ENCODE data around the gene SCN4A.

SCN4A gene

DNA sequence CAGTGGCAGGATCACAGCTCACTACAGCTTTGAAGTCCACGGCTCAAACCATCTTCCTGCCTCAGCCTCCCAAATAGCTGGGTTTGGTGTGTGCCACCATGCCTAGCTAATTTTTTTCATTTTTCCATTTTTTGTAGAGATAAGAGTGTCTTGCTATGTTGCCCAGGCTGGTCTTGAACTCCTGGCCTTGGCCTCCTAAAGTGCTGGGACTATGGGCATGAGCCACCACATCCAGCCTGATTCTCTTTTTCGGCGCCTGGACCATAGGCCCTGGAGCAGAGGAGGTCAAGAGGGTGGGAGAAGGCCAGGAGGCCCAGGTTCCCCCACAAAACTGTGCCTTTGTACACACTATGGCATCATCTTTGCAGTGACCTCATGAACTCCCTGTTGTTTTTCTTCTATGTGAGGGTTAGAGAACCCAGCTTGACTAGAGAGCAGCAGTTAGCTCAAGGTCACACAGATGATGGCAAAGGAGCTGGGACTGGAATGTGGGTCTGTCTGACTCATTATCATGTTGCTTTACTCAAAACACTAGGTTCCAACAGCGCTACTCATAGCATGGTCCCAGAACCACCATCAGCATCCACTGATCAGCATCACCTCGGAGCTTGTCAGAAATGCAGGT is 16.3 kb downstream of the SCN4A start:
- no peak for DNase-seq (ENCODE audit: low read depth in 2 of 3, low spot score in 2 of 3)

DNA sequence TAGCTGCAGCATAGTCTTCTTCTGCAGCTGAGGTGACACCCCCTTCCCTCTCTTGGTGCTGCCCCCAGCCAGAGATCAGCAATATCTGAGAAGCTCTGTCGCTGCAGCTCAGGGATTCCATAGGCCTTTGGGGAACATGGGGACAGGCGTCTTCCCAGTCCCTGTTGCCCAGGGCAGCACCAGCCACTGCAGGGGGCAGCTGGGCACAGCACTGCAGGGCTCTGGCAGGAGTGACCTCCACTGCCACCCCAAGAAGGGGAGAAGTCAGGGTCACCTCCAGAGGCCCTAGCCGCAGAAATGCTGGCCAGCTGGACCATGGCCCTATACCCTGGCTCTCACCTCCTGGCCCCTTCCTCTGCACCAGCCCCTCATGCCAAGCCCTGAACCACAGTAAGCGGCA is 16.9 kb downstream of the SCN4A start:
- DNase-seq (ENCODE audit: low read depth in 2 of 3, low spot score in 2 of 3) = no peak

DNA sequence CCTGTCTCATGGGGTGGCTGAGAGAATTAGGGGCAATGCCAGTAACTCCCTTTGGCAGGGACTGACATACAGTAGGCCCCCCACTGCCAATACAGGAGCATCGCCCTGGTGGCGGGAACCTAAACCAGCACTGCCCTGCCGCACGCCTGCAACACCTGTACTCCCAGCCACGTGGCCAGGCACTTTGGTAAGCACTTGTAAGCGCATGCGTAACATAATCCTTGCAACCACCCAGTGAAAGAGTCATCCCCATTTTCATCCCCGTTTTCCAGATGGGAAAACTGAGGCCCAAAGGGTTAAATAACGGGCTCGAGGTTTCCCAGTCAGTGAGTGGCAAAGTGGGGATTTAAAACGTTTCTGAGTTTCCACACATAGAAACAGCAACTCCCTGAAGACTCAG is 17.5 kb downstream of the SCN4A start:
- DNase-seq (ENCODE audit: low read depth in 2 of 3, low spot score in 2 of 3) = no peak

DNA sequence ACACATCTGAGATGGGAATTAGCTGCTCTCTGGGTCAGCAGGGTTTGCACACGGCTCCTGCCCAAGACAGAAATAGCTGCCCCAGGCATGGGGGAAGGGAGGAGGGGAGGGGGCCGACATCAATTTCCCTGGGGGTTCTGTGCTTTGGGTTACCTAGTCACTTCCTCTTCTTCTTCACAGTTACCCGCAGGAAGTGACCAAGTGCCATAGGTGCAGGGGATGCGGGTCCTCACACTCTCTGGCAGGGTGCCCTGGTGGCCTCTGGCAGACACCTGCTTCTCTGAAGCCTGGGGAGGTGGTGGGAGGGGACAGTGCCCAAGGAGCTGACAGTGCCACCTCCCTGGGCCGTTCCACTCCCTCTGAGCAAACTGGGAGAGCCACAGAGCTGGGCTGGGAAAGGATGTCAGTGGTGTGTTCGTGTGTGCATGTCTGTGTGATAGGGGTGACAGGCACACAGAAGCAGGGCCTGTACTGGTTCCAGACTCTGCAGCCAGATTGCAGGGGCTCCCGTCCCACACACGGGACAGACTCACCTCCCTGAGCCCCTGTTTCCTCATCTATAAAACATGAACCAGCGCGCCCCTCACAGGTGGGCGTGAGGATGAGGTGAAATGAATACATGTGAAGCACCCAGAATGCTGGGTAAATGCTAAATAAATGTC is 18.2 kb downstream of the SCN4A start:
- DNase-seq (ENCODE audit: low read depth in 2 of 3, low spot score in 2 of 3) = no peak

DNA sequence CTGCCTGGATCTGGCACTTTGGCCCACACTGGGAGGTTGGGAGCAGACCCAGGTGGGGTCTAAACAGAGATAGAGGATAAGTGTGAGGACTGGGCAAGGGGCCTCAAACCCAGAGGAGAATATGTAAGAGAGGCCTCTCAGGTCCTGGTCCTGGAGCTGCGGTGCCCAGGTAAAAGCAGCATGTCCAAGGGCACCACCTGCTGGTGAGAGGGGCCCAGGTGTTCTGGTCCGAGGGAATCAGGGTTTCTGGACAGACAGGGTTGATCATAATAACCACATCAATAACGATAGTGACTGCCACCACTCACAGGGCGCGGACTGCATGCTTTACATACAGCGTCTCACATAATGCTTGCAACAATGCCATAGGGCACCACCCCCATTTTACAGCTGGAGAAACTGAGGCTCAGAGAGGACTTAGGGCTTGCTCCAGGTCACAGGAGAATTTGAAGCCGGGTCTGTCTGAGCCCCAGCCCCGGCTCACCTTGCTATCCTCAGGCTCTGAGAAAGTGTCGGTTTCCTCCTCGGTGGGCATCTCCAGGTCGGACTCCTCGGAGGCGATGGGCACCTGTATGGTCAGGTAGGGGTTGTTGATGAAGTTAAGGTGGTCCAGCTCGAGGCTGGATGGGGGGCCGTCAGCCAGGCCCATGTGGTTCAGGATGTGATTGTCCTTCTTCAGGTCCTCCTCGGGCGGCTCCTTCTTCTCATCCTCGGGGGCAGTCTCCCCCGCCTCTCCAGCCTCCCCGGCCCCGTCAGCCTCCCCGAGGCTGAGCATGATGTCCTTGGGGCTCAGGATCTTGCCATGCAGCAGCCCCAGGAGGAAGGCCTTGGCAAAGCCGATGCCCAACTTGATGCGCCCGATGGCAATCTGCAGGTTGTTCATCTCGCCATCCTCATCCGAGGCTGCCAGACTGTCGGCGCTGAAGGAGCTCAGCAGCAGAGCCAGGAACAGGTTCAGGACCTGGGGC is 21.5 kb downstream of the SCN4A start:
- DNase-seq (ENCODE audit: low read depth in 2 of 3, low spot score in 2 of 3) = no peak

DNA sequence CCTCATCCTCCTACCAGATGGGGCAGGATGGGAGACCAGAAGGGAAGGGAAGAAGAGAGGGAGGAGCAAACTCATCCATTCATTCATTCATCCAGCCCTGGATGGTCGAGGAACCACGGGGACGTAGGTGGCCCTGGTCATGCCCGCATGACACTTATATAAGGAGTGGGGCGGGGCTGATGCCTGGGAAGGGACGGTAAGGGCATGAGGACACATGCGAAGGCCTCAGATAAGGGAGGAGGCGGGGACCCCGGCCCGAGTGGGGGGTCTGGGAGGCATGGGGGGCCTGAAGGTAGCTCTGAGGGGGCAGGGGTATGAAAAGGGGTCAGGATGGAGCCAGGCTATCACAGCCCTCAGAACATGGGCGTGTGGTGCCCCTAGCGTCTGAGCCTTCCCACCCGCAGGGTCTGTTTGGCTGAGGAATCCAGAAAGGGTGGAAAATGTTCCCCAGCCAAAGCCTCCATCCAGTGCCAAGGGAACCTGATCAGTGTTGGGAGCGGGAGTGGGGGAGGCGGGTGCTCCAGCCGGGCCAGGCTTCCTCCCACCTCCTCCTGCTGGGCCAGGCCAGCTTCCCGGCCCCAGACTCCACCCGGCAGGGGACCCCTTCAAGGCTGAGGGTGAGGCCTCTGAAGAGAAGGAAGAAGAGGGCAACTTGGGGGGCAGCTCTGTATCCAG is 23.0 kb downstream of the SCN4A start:
- no peak for DNase-seq (ENCODE audit: low read depth in 2 of 3, low spot score in 2 of 3)

DNA sequence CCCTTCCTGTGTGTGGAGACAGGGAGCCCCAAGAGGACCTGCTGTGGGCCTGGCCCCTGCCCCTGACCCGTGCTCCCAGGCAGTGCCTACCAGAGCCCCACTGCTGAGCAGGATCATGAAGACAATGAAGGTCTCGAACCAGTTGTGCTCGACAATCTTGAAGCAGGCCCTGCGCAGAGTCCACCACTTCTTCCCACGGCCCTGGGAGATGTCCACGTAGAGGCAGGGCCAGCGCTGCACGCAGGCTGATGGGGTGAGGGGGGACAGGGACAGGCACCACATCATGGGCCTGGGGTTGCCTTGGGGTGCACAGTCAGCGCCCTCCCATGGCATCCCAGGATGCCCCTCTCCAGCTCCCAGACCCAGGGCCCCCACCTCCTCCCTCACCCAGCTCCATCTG is 24.2 kb downstream of the SCN4A start:
- DNase-seq (ENCODE audit: low read depth in 2 of 3, low spot score in 2 of 3) = no peak

DNA sequence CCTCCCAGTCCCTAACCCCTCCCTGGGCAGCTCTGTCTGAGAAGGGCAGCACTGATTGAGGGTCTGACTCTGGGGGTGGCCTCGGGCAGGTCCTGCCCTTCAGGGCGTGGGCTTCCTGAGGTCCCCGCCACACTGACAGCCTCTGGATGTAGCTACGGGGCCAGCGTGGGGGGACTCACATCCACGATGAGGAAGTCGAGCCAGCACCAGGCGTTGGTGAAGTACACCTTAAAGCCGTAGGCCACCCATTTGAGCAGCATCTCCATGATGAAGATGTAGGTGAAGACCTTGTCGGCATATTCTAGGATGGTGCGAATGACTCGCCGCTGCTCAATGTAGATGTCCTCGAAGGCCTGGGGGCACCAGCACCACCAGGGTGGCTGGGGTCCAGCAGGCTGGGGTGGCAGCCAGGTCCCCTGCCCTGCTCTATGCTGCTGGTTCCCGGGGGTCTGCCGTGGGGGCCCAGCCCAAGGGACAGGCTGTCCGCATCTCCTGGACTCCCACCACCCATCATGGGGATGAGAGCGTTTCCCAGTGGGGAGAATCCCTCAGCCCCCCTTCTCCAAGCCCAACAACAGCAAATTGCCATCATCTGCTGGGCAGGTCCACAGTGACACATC is 24.9 kb downstream of the SCN4A start:
- no peak for DNase-seq (ENCODE audit: low read depth in 2 of 3, low spot score in 2 of 3)

DNA sequence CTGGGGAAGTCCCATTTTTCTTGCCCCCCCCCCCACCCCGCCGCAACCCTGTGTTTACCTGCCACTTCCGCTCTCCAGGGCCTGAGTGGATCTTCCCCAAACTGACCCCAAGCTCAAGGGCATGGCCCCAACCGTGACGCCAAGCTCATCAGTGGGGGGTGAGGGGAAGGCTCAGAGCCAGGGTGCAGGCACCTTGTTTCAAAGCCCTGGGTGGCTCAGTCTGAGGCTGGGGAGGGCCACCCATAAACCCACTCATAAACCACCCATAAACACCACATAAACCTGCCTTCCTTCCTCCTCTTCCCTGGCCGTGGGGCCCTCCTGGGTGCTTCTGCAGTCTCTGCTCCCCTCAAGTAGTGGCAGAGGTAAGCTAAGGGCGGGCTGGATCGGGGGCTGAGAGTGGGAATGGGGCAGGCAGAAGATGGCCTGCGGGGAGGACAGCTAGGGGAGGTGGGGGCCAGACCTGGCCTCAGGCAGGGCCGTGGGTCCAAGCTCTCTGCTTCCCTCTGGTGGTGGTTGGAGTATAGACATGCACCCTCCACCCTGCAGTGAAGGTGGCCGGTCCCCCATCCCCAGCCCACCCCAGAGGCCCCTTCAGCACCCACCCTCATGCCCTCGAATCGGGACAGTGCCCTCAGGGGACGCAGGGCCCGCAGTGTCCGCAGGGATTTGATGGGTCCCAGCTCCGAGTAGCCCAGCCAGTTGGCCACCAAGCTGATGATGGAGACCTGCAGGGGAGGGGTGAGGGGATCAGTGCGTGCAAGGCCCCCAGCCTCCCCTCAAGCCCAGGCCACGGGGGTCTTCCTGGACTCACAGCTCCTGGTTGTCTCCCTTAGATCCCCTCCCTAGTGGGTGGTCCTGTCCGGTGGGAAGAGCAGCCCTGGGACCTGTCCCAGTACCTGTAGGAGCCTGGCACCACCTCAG is 26.0 kb downstream of the SCN4A start:
- peak; percentile 28 to 48 (median 43) for DNase-seq (ENCODE audit: low read depth in 2 of 3, low spot score in 2 of 3)

DNA sequence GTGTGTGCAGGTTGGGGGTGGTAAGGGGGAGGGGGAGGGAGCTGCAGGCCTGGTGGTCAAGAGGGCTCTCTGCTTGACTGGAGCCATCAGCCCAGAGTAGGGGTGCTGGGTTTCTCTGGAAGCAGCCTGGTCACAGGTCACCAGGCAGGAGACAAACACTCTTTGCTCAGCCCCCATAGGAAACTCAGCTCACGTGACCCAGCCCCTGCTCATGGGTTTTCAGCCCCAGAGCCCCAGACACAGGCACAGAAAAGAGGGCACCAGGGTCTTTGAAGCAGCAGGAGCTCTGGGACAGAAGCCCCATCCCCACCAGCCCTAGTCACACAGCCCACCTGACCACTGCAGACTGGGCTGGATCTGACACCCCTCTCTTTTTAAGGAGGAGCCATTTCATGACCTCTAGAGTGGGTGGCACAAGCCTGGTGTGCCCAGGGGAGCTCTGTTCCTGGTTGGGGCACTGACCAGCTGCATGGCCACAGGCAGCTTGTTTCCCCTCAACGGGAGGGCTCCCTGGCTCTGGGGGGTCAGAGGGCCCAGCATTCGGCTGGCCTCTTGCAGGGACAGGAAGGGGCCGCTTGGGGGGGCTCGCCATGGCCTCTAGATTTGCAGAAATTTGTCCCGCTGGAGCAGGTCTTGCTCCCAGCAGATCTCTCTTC is 26.8 kb downstream of the SCN4A start:
- DNase-seq (ENCODE audit: low read depth in 2 of 3, low spot score in 2 of 3) = no peak

DNA sequence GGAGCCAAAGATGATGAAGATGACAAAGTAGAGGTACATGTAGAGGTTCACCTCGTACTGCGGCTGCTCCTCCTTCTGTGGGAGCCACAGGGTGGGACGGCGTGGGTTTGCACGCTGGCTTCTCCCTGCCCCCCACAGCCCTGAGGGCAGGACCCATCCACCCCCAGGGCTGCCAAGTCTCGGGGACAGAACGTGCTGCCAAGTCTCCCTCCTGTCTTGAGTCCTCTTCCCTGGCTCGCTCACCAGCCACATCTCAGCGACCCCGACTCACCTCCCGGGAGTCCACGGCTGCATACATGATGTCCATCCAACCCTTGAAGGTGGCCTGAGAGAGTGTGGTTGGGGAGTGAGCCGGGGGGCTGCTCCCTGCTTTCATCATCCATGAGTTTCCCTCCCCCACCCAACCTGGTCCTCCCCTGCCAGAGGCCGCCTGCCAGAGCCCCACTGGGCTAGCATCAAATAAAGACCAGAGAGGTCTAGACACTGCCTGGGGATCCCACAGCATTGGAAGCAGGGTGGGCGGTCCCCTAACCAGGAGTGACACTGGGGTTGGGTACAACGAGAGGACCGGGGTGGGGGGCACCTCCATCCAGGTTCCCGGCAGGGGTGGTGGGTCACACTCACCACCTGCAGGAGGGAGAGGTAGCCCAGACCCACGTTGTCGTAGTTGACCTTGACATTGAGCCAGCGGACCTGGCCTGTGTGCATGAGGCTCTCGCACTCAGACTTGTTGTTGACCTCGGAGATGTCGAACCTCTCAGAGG is 27.8 kb downstream of the SCN4A start:
- no peak for DNase-seq (ENCODE audit: low read depth in 2 of 3, low spot score in 2 of 3)

DNA sequence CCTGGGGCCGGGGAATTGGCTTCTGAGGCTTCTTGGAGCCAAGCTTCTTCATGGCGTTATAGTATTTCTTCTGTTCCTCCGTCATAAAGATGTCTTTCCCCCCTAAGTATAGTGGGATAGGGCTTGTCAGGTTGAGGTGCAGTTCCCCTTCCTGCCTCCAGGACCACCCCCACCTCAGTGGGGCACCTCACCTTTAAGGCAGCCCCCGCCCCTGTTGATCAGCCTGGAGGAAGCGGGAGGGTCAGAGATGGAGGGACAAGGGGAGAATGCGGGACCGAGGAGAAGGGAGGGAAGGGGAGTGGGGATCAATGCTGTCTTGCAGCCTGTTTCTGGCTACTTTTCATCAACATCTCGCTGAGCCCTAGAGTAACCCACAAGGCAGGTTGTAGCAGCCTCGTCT is 29.0 kb downstream of the SCN4A start:
- no peak for DNase-seq (ENCODE audit: low read depth in 2 of 3, low spot score in 2 of 3)

DNA sequence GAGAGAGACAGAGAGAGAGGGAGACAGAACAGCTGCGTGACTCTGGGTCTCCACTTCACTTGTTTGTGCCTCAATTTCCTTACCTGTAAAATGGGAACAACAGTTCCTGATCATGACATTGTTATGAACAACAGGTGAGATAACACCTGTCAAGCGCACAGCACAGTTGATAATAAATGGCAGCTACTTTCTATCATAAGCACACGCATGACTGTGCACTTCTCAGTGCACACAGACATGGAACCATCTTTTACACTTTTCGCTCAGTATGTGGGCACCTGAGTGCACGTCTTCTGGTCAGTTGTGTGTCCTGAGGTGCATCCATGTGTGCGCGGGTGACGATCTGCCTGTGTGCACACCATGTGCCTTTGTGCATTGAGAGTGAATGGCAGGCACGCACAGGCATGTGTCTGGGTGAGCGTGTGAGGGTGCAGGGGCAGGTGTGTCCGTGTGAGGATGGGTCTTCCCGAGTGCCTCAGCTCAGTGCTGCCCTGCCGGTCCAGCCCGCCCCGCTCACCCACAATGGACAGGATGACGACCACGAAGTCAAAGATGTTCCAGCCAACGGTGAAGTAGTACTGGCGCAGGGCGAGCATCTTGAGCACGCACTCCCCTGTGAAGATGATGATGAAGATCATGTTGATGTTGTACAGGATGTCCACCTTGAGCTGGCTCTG is 30.3 kb downstream of the SCN4A start:
- DNase-seq (ENCODE audit: low read depth in 2 of 3, low spot score in 2 of 3) = no peak

DNA sequence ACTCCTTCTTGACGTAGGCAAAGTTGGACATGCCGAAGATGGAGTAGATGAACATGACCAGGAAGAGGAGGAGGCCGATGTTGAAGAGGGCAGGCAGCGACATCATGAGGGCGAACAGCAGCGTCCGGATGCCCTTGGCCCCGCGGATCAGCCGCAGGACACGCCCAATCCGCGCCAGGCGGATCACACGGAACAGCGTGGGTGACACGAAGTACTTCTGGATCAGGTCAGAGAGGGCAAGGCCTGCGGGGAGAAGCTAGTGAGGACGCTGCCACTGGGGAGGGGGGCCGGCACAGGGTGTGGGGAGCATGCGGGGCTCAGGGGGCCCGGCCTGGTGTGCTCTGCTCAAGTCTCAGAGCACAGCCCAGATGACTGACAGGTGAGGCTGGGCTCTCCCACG is 31.0 kb downstream of the SCN4A start:
- DNase-seq (ENCODE audit: low read depth in 2 of 3, low spot score in 2 of 3) = no peak

DNA sequence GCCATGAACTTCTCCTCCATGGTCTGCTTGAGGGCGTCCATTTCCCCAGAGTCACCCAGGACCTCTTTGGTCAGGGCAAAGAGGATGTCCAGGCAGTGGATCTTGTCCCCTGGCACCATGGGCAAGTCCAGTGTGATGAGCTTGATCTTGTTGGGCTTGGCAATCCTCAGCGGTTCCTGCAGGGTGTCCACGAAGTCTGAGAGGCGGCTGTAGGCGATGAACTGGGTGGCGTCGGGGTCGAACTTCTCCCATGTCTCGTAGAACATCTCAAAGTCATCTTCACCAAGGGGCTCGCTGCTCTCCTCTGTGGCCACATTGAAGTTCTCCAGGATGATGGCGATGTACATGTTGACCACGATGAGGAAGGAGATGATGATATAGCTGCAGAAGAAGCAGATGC is 31.6 kb downstream of the SCN4A start:
- DNase-seq (ENCODE audit: low read depth in 2 of 3, low spot score in 2 of 3) = no peak

DNA sequence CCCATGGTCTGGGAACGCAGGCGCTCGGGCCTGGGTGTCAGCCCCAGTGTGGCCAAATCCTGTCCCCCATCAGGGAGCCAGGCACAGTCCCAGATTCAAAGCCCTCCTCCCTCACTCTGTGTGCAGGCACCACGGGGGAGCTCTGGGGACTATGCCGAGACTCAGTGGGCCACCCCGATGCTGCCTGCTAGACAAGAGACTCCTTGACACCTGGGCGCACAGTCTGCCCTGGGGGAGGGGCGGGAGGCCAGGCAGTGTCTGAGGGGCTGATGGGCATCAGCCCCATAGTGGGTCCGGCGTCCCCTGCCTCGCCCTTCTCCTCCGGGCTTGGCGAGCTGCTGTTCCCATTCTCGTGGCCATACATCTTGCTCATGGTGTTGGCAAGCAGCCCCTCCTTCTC is 32.1 kb downstream of the SCN4A start:
- no peak for DNase-seq (ENCODE audit: low read depth in 2 of 3, low spot score in 2 of 3)

DNA sequence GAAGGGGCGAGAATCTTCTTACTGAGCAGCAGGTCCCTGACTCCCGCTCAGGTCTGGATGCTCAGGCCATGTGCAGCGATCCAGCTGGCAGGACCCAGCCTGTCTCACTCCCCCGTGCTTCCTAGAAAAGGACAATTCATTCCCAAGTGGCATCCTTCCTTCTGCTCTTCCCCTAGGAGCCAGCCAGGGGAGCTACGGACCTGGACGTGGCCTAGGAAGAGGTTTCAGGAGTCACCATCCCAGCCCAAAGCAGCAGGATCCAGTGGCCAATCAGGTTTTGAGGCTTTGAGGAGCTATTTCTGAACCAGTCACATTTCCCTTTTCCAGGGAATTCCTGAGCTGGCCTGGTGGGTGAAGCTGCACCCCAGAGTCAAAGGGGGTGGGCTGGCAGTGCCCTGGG is 32.8 kb downstream of the SCN4A start:
- DNase-seq (ENCODE audit: low read depth in 2 of 3, low spot score in 2 of 3) = no peak

DNA sequence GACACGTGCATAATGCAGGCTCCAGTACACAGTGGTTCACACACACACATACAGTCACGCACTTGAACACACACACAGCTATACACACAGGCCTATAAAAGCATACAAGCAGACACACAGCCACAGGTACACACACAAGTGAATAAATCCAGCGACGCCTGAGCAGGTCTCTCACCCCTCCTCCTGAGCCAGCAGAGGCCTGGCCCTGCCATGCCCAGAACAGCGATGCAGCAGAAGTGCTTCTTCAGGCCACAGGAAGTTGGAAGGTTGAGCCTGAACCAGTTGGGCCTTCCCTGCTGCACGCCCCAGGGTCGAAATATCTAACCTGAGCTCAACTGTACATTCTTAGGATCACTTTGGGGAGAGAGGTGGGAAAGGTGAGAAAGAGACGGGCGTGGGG is 33.3 kb downstream of the SCN4A start:
- no peak for DNase-seq (ENCODE audit: low read depth in 2 of 3, low spot score in 2 of 3)

Measured in activated CD8-positive, alpha-beta memory T cell treated with anti-CD3 and anti-CD28 coated beads for 48 hours (primary cell).